Measurements from ENCODE around the gene TANC1.

- no peak for TF ChIP-seq SREBF2 (IDR thresholded peaks at IDR 0.05)
- TF ChIP-seq, protein P1, sequence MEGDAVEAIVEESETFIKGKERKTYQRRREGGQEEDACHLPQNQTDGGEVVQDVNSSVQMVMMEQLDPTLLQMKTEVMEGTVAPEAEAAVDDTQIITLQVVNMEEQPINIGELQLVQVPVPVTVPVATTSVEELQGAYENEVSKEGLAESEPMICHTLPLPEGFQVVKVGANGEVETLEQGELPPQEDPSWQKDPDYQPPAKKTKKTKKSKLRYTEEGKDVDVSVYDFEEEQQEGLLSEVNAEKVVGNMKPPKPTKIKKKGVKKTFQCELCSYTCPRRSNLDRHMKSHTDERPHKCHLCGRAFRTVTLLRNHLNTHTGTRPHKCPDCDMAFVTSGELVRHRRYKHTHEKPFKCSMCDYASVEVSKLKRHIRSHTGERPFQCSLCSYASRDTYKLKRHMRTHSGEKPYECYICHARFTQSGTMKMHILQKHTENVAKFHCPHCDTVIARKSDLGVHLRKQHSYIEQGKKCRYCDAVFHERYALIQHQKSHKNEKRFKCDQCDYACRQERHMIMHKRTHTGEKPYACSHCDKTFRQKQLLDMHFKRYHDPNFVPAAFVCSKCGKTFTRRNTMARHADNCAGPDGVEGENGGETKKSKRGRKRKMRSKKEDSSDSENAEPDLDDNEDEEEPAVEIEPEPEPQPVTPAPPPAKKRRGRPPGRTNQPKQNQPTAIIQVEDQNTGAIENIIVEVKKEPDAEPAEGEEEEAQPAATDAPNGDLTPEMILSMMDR (IDR thresholded peaks at IDR 0.05), result no peak
- TF ChIP-seq HDAC2 (IDR thresholded peaks at IDR 0.05), result no peak
- TF ChIP-seq EP300 (IDR thresholded peaks at IDR 0.05), result no peak
- TF ChIP-seq POLR2A (IDR thresholded peaks at IDR 0.05; ENCODE audit: low read length), result no peak
These were observed 281.7 kb downstream of the TANC1 start for GRCh38 chr2:159249990-159250715.

Data from A549 (cell line).